ENCODE data around the gene TMEM97.

GRCh38 chr17:28334171-28334570, 15.2 kb downstream of the TMEM97 start:
- TF ChIP-seq PAX5 (IDR thresholded peaks at IDR 0.05; ENCODE audit: insufficient read depth, low read length, severe bottlenecking) (no peak), TAF1 (IDR thresholded peaks at IDR 0.05; ENCODE audit: low read depth, low read length) (no peak), POLR2AphosphoS5 (IDR thresholded peaks at IDR 0.05; ENCODE audit: low read depth, low read length) (no peak), POU2F2 (IDR thresholded peaks at IDR 0.05; ENCODE audit: low read depth, low read length) (no peak)

Measured in GM12891 (cell line).